Measurements from ENCODE around the gene RPE65.

RPE65 gene

DNA sequence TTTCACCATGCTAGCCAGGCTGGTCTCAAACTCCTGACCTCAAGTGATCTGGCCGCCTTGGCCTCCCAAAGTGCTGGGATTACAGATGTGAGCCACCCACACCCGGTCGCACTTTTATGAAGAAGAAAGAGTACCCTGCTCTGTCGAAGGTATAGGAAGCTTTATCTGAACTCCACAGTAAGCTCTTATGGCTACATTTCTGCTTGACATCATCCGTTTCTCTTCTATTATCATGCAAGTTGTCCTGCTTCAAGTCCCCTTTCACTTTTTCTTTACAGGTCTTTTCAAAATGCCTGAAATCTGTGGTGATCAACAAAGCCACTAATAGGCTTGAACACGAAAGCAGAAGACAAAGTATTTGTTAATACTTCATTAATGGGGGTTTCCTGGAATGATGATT lies 4.0 kb downstream of the RPE65 start:
- no peaks in the 10 kb centered on the region for H3K79me2 ChIP-seq
- H3K4me3 ChIP-seq (ENCODE audit: low read depth, low read length), result no peak overlapping the region
- no peaks in the 10 kb centered on the region for H3K9me3 ChIP-seq (ENCODE audit: control insufficient read depth, low read length)
- H3K4me1 ChIP-seq, result no peaks in the 10 kb centered on the region
- no peak overlapping the region for H3K4me2 ChIP-seq (ENCODE audit: low read length)
- no peak for TF ChIP-seq CTCF (IDR thresholded peaks at IDR 0.05)
- no peaks in the 10 kb centered on the region for H3K27me3 ChIP-seq (ENCODE audit: control insufficient read depth, insufficient read depth, low read length)
- H3K36me3 ChIP-seq (ENCODE audit: control insufficient read depth, insufficient read depth, low read length), result no peaks in the 10 kb centered on the region
- H3K9ac ChIP-seq, result no peak overlapping the region
- H2AFZ ChIP-seq, result no peak overlapping the region
- H3K27ac ChIP-seq, result no peak overlapping the region

GRCh38 chr1:68442822-68443556 lies 6.8 kb downstream of the RPE65 start:
- Histone ChIP-seq H3K27me3 (ENCODE audit: control insufficient read depth, insufficient read depth, low read length) (no peaks in the 10 kb centered on the region), H3K9me3 (ENCODE audit: control insufficient read depth, low read length) (no peaks in the 10 kb centered on the region), H3K79me2 (no peaks in the 10 kb centered on the region), H3K4me3 (ENCODE audit: low read depth, low read length) (no peak overlapping the region), H3K36me3 (ENCODE audit: control insufficient read depth, insufficient read depth, low read length) (no peaks in the 10 kb centered on the region), H2AFZ (no peak overlapping the region), H3K27ac (no peak overlapping the region), H3K9ac (no peak overlapping the region), H3K4me2 (ENCODE audit: low read length) (no peak overlapping the region), H3K4me1 (no peaks in the 10 kb centered on the region)
- TF ChIP-seq CTCF (IDR thresholded peaks at IDR 0.05), result peak; percentile 16

DNA sequence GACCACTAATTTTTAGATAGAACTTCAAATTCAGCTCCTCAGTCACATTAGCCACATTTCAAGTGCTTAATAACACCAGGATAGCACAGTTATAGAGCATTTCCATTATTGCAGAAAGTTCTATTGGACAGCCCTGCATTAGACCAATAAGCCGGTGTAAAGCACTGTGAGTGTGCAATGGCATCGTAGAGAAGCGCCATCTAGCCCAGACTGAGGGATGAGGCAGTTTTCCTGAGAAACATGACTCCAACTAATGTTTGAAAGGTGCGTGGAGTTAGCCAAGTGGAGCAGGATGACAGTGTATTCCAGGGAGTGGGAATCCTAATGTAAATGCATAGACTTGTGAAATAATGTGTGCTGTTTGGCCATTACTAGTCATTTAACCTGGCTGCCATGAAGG lies 7.7 kb downstream of the RPE65 start:
- H3K27ac ChIP-seq, result no peak overlapping the region
- no peak overlapping the region for H2AFZ ChIP-seq
- no peak for TF ChIP-seq CTCF (IDR thresholded peaks at IDR 0.05)
- no peaks in the 10 kb centered on the region for H3K36me3 ChIP-seq (ENCODE audit: control insufficient read depth, insufficient read depth, low read length)
- H3K4me3 ChIP-seq (ENCODE audit: low read depth, low read length), result no peak overlapping the region
- H3K4me1 ChIP-seq, result no peaks in the 10 kb centered on the region
- no peak overlapping the region for H3K4me2 ChIP-seq (ENCODE audit: low read length)
- H3K9ac ChIP-seq, result no peak overlapping the region
- H3K27me3 ChIP-seq (ENCODE audit: control insufficient read depth, insufficient read depth, low read length), result no peaks in the 10 kb centered on the region
- no peaks in the 10 kb centered on the region for H3K9me3 ChIP-seq (ENCODE audit: control insufficient read depth, low read length)
- H3K79me2 ChIP-seq, result no peaks in the 10 kb centered on the region

GRCh38 chr1:68438310-68438709 lies 11.4 kb downstream of the RPE65 start:
- Histone ChIP-seq H3K4me3 (ENCODE audit: low read depth, low read length) (no peak overlapping the region), H3K36me3 (ENCODE audit: control insufficient read depth, insufficient read depth, low read length) (no peaks in the 10 kb centered on the region), H3K79me2 (no peaks in the 10 kb centered on the region), H3K4me2 (ENCODE audit: low read length) (no peak overlapping the region), H3K9ac (no peak overlapping the region), H3K4me1 (no peaks in the 10 kb centered on the region), H2AFZ (no peak overlapping the region), H3K27me3 (ENCODE audit: control insufficient read depth, insufficient read depth, low read length) (no peaks in the 10 kb centered on the region), H3K27ac (no peak overlapping the region), H3K9me3 (ENCODE audit: control insufficient read depth, low read length) (no peaks in the 10 kb centered on the region)
- TF ChIP-seq CTCF (IDR thresholded peaks at IDR 0.05), result no peak

DNA sequence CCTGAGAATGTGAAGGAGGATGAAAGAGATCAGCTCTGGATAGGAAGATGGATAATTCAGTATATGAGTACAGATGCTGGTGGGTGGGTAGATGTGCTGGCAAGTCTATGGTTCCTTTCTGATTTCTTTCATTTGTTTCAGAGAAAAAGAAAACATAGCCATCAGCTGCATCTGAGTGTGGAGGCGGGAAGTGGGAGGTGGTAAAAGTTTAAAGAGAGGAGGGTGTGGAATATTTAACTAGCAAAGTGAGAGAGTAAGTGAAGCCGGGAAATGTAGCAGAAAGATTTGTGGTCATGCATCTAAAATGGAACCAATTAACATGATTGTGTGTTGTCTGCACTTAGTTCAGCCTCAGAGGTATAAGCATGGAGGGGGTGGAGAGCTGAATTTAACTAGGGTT lies 16.4 kb downstream of the RPE65 start:
- H3K9ac ChIP-seq, result no peak overlapping the region
- H3K27me3 ChIP-seq (ENCODE audit: control insufficient read depth, insufficient read depth, low read length), result no peaks in the 10 kb centered on the region
- H2AFZ ChIP-seq, result no peak overlapping the region
- H3K4me1 ChIP-seq, result no peaks in the 10 kb centered on the region
- no peaks in the 10 kb centered on the region for H3K79me2 ChIP-seq
- no peak overlapping the region for H3K4me3 ChIP-seq (ENCODE audit: low read depth, low read length)
- H3K9me3 ChIP-seq (ENCODE audit: control insufficient read depth, low read length), result no peaks in the 10 kb centered on the region
- H3K36me3 ChIP-seq (ENCODE audit: control insufficient read depth, insufficient read depth, low read length), result no peaks in the 10 kb centered on the region
- no peak for TF ChIP-seq CTCF (IDR thresholded peaks at IDR 0.05)
- H3K27ac ChIP-seq, result no peak overlapping the region
- no peak overlapping the region for H3K4me2 ChIP-seq (ENCODE audit: low read length)
